Hepatocyte (in vitro differentiated cells): Measurements from ENCODE around the gene ICAM4.

ENCODE experiments used
- CTCF ChIP-seq: fragments of 200-600 bp; sonication (generic); IDR thresholded peaks from 2 replicates; pipeline ENCODE4 v1.5.1; 2016; ENCODE audit warnings: antibody characterized with exemption, mild to moderate bottlenecking; ENCODE audit not compliant: poor library complexity
- EZH2 ChIP-seq: fragments of 200-600 bp; sonication (generic); IDR thresholded peaks from 2 replicates; pipeline ENCODE4 v1.6.1; 2016; ENCODE audit warnings: antibody characterized with exemption, mild to moderate bottlenecking, borderline replicate concordance
- EZH2phosphoT487 ChIP-seq: fragments of 200-600 bp; sonication (generic); IDR thresholded peaks from one replicate; pipeline ENCODE4 v1.6.1; 2018; ENCODE audit warnings: antibody characterized with exemption, mild to moderate bottlenecking, low read depth, moderate library complexity; ENCODE audit not compliant: unreplicated experiment, severe bottlenecking

GRCh38 chr19:10284960-10285278 lies 1.8 kb upstream of the ICAM4 start:
- TF ChIP-seq CTCF (no peak), EZH2 (no peak), EZH2phosphoT487 (no peak)
